GM19372 (cell line): ENCODE data around the gene SAMD14.
"Not testable (repeated sequence)": the region's sequence is repeated elsewhere in the genome, so short reads cannot be mapped to it uniquely, and the experiment has no call there.

ENCODE experiments used
- ATAC-seq: cut with Tn5 transposase; IDR thresholded peaks from one replicate; pipeline ENCODE4 v1.9.1; 2021; ENCODE audit warnings: mild to moderate bottlenecking, low read depth, moderate library complexity; ENCODE audit not compliant: unreplicated experiment

SAMD14 gene

GRCh38 chr17:50062293-50063243 is 67.4 kb downstream of the SAMD14 start:
- no peak for ATAC-seq

DNA sequence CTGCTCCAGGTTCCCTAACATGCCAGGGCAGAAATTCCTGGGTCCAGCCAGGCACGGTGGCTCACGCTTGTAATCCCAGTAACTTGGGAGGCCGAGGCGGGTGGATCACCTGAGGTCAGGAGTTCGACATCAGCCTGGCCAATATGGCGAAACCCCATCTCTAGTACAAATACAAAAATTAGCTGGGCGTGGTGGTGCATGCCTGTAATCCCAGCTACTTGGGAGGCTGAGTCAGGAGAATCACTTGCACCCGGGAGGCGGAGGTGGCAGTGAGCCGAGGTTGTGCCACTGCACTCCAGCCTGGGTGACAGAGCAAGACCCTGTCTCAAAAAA is 68.3 kb downstream of the SAMD14 start:
- ATAC-seq, result not testable (repeated sequence)

GRCh38 chr17:50060951-50061712 is 68.8 kb downstream of the SAMD14 start:
- ATAC-seq, result no peak
